CD14-positive monocyte (primary cell): Measurements from ENCODE around the gene MORN3. TPM values are rescaled to one million over a fixed set of nuclear protein-coding genes. Genes with fewer than 3 reads are reported as not detected.

Source experiments
- DNase-seq, 3 donors: peaks; one replicate each; pipeline ENCODE4 v3.0.0-alpha.2; 2011 to 2022
- H2AFZ ChIP-seq: 2 replicates; pipeline ENCODE4 v1.6.0; 2012; ENCODE audit warnings: mild to moderate bottlenecking, low read depth, low read length, inconsistent platforms; ENCODE audit not compliant: insufficient read depth, poor library complexity, severe bottlenecking
- H3K27ac ChIP-seq, 2 donors: 1 replicate in 1 of 2; 2 replicates in 1 of 2; pipeline ENCODE4 v1.5.1; 2012 to 2013; ENCODE audit warnings: low read length in 2 of 2, control low read depth in 1 of 2, inconsistent platforms in 1 of 2, low read depth in 1 of 2, mild to moderate bottlenecking in 1 of 2
- H3K27me3 ChIP-seq, 2 donors: one replicate each; pipeline versions ENCODE4 v1.6.0 to v1.6.1; 2011 to 2013; ENCODE audit warnings: low read length in 2 of 2; ENCODE audit not compliant: control insufficient read depth in 2 of 2, insufficient read depth in 2 of 2
- H3K36me3 ChIP-seq, 2 donors: replicated peaks in 1 of 2; 1 replicate in 1 of 2; 2 replicates in 1 of 2; pipeline versions ENCODE4 v1.5.1 to v1.6.1; 2012 to 2013; ENCODE audit warnings: low read length in 2 of 2, control low read depth in 1 of 2, inconsistent platforms in 1 of 2, mild to moderate bottlenecking in 1 of 2; ENCODE audit not compliant: insufficient read depth in 2 of 2, control insufficient read depth in 1 of 2
- H3K4me1 ChIP-seq, 2 donors: 1 replicate in 1 of 2; 2 replicates in 1 of 2; pipeline versions ENCODE4 v1.5.1 to v1.6.1; 2012 to 2013; ENCODE audit warnings: low read length in 2 of 2, control low read depth in 1 of 2, inconsistent platforms in 1 of 2, mild to moderate bottlenecking in 1 of 2, moderate library complexity in 1 of 2; ENCODE audit not compliant: insufficient read depth in 2 of 2, control insufficient read depth in 1 of 2
- H3K4me2 ChIP-seq: replicated peaks from 2 replicates; pipeline ENCODE3; 2012; ENCODE audit warnings: low read length, moderate library complexity, mild to moderate bottlenecking; ENCODE audit not compliant: poor library complexity, severe bottlenecking; ENCODE audit errors: extremely low read depth
- H3K4me3 ChIP-seq, 3 experiments: fragments of 200-600 bp in 1 of 3; sonication (generic) in 1 of 3; replicated peaks in 1 of 3; 1 replicate in 2 of 3; 2 replicates in 1 of 3; pipeline ENCODE4 v1.5.1; 2011 to 2013; ENCODE audit warnings: low read length in 3 of 3, mild to moderate bottlenecking in 3 of 3, control low read depth in 2 of 3, low read depth in 2 of 3, inconsistent platforms in 1 of 3, moderate library complexity in 1 of 3
- H3K79me2 ChIP-seq: 2 replicates; pipeline ENCODE4 v1.6.0; 2012; ENCODE audit warnings: mild to moderate bottlenecking, control low read depth, inconsistent platforms, low read length, moderate library complexity; ENCODE audit not compliant: insufficient read depth
- H3K9ac ChIP-seq: 2 replicates; pipeline ENCODE4 v1.6.0; 2017; ENCODE audit warnings: low read length, mild to moderate bottlenecking; ENCODE audit not compliant: insufficient read depth, poor library complexity, severe bottlenecking
- H3K9me3 ChIP-seq, 2 donors: replicated peaks in 1 of 2; 1 replicate in 1 of 2; 2 replicates in 1 of 2; pipeline versions ENCODE4 v1.5.1 to v1.6.1; 2012 to 2013; ENCODE audit warnings: low read length in 2 of 2, control low read depth in 1 of 2; ENCODE audit not compliant: control insufficient read depth in 1 of 2, insufficient read depth in 1 of 2
- H4K20me1 ChIP-seq: 2 replicates; pipeline ENCODE4 v1.6.0; 2012; ENCODE audit warnings: mild to moderate bottlenecking, low read length, control low read depth, moderate library complexity; ENCODE audit not compliant: insufficient read depth
- H3K27ac Mint-ChIP-seq, 7 donors: one replicate each; pipeline ENCODE4 v1.8.0; 2020; ENCODE audit warnings: mild to moderate bottlenecking in 7 of 7, mixed read lengths in 7 of 7, moderate library complexity in 6 of 7, inconsistent platforms in 2 of 7
- H3K27me3 Mint-ChIP-seq, 3 donors: one replicate each; pipeline ENCODE4 v1.8.0; 2021 to 2022; ENCODE audit warnings: low read depth in 3 of 3, mild to moderate bottlenecking in 3 of 3, mixed read lengths in 3 of 3, moderate library complexity in 3 of 3, inconsistent platforms in 1 of 3
- H3K36me3 Mint-ChIP-seq, 2 donors: one replicate each; pipeline ENCODE4 v1.8.0; 2020; ENCODE audit warnings: mixed read lengths in 2 of 2, inconsistent platforms in 1 of 2, mild to moderate bottlenecking in 1 of 2
- H3K4me1 Mint-ChIP-seq: one replicate; pipeline ENCODE4 v1.8.0; 2020; ENCODE audit warnings: mild to moderate bottlenecking, mixed read lengths
- H3K4me3 Mint-ChIP-seq, 2 donors: one replicate each; pipeline ENCODE4 v1.8.0; 2020; ENCODE audit warnings: mild to moderate bottlenecking in 2 of 2, mixed read lengths in 2 of 2, moderate library complexity in 1 of 2
- H3K9me3 Mint-ChIP-seq, 7 donors: one replicate each; pipeline ENCODE4 v1.8.0; 2020 to 2022; ENCODE audit warnings: mixed read lengths in 7 of 7, mild to moderate bottlenecking in 6 of 7, moderate library complexity in 6 of 7, inconsistent platforms in 2 of 7
- WGBS: methylation state at CpG from one replicate; pipeline ENCODE4 v1.1.5; 2013; ENCODE audit warnings: missing lambda C conversion rate; ENCODE audit not compliant: insufficient coverage; 5-methylcytosine and 5-hydroxymethylcytosine counted together
- intact Hi-C, 2 donors: fragments of 100-400 bp; cut with micrococcal nuclease; formaldehyde crosslinking; loops; one replicate each; pipeline versions ENCODE4 v1.15.0 to v1.15.1; 2023
- polyA plus RNA-seq, 3 donors: library from polyadenylated mRNA; depleted of rRNA in 1 of 3; unstranded in 2 of 3; stranded (reverse) in 1 of 3; fragments of 300-500 nt in 2 of 3; fragments of >200 nt in 1 of 3; fragmentation: Illumina TruSeq in 2 of 3; gene quantifications; 1 replicate in 2 of 3; 2 replicates in 1 of 3; pipeline ENCODE4 v1.2.3, GENCODE V29; 2012 to 2021
- TF ChIP-seq, protein P1 (sequence below): fragments of 200-600 bp; IDR thresholded peaks from one replicate; pipeline ENCODE4 v1.8.0; 2022; ENCODE audit warnings: antibody characterized with exemption, mild to moderate bottlenecking

The MORN3 gene
- polyA plus RNA-seq, 3 donors, result 0.17 TPM; not detected in 2

DNA sequence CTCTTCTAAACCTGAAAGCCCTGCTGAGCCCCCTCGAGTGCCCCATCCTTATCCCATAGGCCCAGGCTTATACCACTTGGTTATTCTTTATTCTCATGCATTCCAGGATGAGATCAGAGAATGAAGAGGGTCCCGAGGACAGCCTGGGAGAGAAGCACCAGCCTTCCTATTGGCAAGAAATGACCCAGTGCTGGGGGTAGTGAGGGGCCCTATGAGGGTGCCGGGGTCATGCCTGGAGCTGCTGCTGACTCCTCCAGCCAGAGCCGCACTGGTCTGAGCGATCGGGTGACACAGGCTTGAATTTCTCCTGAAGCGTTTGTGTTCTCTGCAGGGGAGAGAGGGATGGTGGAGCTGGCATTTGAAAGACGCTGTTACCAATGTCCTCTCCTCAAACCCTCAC, 18.1 kb downstream of the MORN3 start:
- no peak overlapping the region for H2AFZ ChIP-seq
- no peaks in the 10 kb centered on the region for H3K36me3 ChIP-seq
- WGBS, result no CpG with 5 or more reads among the region's 8 CpGs
- intact Hi-C loops, result no loop called here
- peak overlapping the region in 1 of 7 donors; percentile 42 for H3K27ac Mint-ChIP-seq
- H3K4me1 Mint-ChIP-seq, result peaks cover 34% of the 10 kb centered on the region
- TF ChIP-seq, protein P1, sequence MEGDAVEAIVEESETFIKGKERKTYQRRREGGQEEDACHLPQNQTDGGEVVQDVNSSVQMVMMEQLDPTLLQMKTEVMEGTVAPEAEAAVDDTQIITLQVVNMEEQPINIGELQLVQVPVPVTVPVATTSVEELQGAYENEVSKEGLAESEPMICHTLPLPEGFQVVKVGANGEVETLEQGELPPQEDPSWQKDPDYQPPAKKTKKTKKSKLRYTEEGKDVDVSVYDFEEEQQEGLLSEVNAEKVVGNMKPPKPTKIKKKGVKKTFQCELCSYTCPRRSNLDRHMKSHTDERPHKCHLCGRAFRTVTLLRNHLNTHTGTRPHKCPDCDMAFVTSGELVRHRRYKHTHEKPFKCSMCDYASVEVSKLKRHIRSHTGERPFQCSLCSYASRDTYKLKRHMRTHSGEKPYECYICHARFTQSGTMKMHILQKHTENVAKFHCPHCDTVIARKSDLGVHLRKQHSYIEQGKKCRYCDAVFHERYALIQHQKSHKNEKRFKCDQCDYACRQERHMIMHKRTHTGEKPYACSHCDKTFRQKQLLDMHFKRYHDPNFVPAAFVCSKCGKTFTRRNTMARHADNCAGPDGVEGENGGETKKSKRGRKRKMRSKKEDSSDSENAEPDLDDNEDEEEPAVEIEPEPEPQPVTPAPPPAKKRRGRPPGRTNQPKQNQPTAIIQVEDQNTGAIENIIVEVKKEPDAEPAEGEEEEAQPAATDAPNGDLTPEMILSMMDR, result no peak
- H3K4me1 ChIP-seq, result peaks cover 24 to 39% of the 10 kb centered on the region in 2 donors
- no peak overlapping the region for H3K4me3 Mint-ChIP-seq
- H3K9me3 ChIP-seq, result no peaks in the 10 kb centered on the region
- H3K27me3 Mint-ChIP-seq, result peaks cover 0 to 1% (median 0%) of the 10 kb centered on the region in 3 donors
- H3K4me3 ChIP-seq, result no peak overlapping the region
- peaks cover 11 to 27% of the 10 kb centered on the region in 2 donors for H3K36me3 Mint-ChIP-seq
- no peak overlapping the region for H3K9ac ChIP-seq
- no peak for DNase-seq
- no peaks in the 10 kb centered on the region for H4K20me1 ChIP-seq
- peaks cover 0 to 5% (median 0%) of the 10 kb centered on the region in 7 donors for H3K9me3 Mint-ChIP-seq
- no peaks in the 10 kb centered on the region for H3K27me3 ChIP-seq
- H3K4me2 ChIP-seq, result no peak overlapping the region
- no peaks in the 10 kb centered on the region for H3K79me2 ChIP-seq
- H3K27ac ChIP-seq, result no peak overlapping the region

GRCh38 chr12:121649819-121650353, 19.6 kb downstream of the MORN3 start:
- intact Hi-C loops, result no loop called here
- Histone ChIP-seq H3K36me3 (no peaks in the 10 kb centered on the region), H4K20me1 (no peaks in the 10 kb centered on the region), H2AFZ (peak overlapping the region; percentile 27), H3K79me2 (no peaks in the 10 kb centered on the region), H3K27ac (peak overlapping the region; percentile 20 to 38), H3K4me2 (peak overlapping the region; percentile 43), H3K4me3 (peak overlapping the region in 1 of 3 experiments; percentile 38), H3K27me3 (no peaks in the 10 kb centered on the region), H3K4me1 (peaks cover 24 to 39% of the 10 kb centered on the region in 2 donors), H3K9ac (no peak overlapping the region), H3K9me3 (no peaks in the 10 kb centered on the region)
- Mint-ChIP-seq H3K27me3 (no peaks in the 10 kb centered on the region), H3K9me3 (peaks cover 0 to 5% (median 0%) of the 10 kb centered on the region in 7 donors), H3K4me3 (peak overlapping the region; percentile 24 to 62), H3K27ac (peak overlapping the region; percentile 66 to 90 (median 85)), H3K36me3 (peaks cover 11 to 33% of the 10 kb centered on the region in 2 donors), H3K4me1 (peaks cover 34% of the 10 kb centered on the region)
- 30% methylated on average over 5 of the region's 8 CpGs for WGBS
- TF ChIP-seq, protein P1, result no peak
- peak; percentile 72 to 82 (median 78) for DNase-seq
